Neural crest cell (in vitro differentiated cells): ENCODE measurements around the gene TTC39B. TPM values are rescaled to one million over a fixed set of nuclear protein-coding genes. Genes with fewer than 3 reads are reported as not detected.

Experiments
- DNase-seq: peaks from one replicate; pipeline ENCODE4 v3.0.0; 2021; ENCODE audit warnings: low read depth, mixed read lengths, low spot score
- H3K27ac Mint-ChIP-seq: one replicate; pipeline ENCODE4 v1.8.0; 2021; ENCODE audit warnings: mild to moderate bottlenecking, mixed read lengths; ENCODE audit not compliant: unreplicated experiment
- H3K27me3 Mint-ChIP-seq: 2 replicates; pipeline ENCODE4 v1.8.0; 2021; ENCODE audit warnings: low read depth, mild to moderate bottlenecking, mixed read lengths
- H3K36me3 Mint-ChIP-seq: 2 replicates; pipeline ENCODE4 v1.8.0; 2021; ENCODE audit warnings: low read depth, mild to moderate bottlenecking, mixed read lengths
- H3K4me1 Mint-ChIP-seq: 2 replicates; pipeline ENCODE4 v1.8.0; 2021; ENCODE audit warnings: mixed read lengths
- H3K4me3 Mint-ChIP-seq: one replicate; pipeline ENCODE4 v1.8.0; 2021; ENCODE audit warnings: mild to moderate bottlenecking, mixed read lengths
- H3K9me3 Mint-ChIP-seq: 2 replicates; pipeline ENCODE4 v1.8.0; 2021; ENCODE audit warnings: mixed read lengths
- total RNA-seq: library from RNA; stranded (reverse); gene quantifications from 2 replicates; pipeline ENCODE4 v1.2.1, GENCODE V29; 2021
- TF ChIP-seq, protein P1 (sequence below): fragments of 200-600 bp; sonication (generic); conservative IDR thresholded peaks from 2 replicates; pipeline ENCODE4 v1.5.0; 2021; ENCODE audit warnings: antibody characterized with exemption, mild to moderate bottlenecking

Gene TTC39B
- total RNA-seq, 1 donor from 2014 or later, result 3.7 TPM

DNA sequence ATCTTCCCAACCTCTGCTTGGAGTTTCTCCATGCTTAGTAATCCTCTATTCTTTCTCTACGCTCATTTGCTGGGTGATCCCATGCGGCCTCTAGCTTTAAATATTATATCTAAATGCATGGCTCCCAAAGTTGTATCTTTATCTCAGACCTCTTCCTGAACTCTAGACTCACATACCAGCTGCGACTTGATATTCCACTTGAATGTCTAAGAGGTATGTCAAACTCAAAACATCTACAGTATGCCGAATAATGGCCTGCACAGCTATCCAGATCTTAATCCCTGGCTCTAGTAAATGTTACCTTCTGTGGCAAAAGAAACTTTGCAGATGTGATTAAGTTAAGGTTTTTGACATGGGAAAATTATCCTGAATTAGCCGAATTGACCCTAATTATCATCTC, 179.2 kb downstream of the TTC39B start:
- Mint-ChIP-seq H3K4me3 (no peak overlapping the region), H3K4me1 (peaks cover 23% of the 10 kb centered on the region), H3K27ac (no peak overlapping the region), H3K27me3 (peaks cover 12% of the 10 kb centered on the region), H3K9me3 (peaks cover 6% of the 10 kb centered on the region), H3K36me3 (no peaks in the 10 kb centered on the region)
- TF ChIP-seq, protein P1, sequence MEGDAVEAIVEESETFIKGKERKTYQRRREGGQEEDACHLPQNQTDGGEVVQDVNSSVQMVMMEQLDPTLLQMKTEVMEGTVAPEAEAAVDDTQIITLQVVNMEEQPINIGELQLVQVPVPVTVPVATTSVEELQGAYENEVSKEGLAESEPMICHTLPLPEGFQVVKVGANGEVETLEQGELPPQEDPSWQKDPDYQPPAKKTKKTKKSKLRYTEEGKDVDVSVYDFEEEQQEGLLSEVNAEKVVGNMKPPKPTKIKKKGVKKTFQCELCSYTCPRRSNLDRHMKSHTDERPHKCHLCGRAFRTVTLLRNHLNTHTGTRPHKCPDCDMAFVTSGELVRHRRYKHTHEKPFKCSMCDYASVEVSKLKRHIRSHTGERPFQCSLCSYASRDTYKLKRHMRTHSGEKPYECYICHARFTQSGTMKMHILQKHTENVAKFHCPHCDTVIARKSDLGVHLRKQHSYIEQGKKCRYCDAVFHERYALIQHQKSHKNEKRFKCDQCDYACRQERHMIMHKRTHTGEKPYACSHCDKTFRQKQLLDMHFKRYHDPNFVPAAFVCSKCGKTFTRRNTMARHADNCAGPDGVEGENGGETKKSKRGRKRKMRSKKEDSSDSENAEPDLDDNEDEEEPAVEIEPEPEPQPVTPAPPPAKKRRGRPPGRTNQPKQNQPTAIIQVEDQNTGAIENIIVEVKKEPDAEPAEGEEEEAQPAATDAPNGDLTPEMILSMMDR, result no peak
- no peak for DNase-seq

DNA sequence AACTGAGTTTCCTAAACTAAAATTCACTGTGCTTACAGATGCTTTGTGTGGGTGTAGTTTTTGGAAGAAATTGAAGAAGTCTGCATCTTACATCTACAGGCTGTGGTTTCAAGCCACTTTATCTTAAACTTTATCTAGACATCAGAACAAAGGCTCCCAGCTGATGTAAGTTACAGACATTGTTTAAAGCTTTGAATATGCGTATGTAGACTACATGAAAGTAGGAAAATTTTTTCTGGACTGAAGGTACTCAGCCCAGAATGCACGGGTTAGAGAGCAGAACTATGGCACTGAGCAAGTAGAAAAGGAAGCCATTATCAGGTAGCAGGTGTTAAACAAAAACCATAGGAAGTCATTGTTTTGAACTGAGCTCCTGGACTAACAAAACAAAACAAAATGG, 185.4 kb downstream of the TTC39B start:
- Mint-ChIP-seq H3K4me3 (no peak overlapping the region), H3K27me3 (peaks cover 5% of the 10 kb centered on the region), H3K27ac (no peak overlapping the region), H3K4me1 (peaks cover 16% of the 10 kb centered on the region), H3K9me3 (peaks cover 2% of the 10 kb centered on the region), H3K36me3 (no peaks in the 10 kb centered on the region)
- TF ChIP-seq, protein P1, result no peak
- no peak for DNase-seq

DNA sequence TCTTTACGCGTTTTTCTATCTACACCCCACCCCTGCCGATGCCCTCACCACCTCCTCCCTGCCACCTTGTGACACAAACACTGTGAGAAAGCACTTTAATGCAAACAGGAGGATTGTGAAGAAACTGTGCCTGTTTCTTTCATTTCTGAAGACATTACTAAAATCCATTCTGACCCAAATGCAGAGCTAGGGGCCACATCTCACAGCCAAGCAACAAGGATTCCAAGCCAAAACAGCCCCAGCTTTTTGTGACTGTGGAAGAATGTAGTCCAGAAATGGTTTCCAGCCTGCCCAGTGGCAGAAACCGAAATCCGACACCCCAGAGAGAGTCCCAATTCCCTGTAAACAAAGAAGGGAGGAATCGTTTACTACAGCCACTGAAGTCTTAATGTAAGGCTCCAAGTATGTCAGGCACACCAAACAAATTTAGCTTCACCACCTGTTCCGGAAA, 190.9 kb downstream of the TTC39B start:
- Mint-ChIP-seq H3K27me3 (no peaks in the 10 kb centered on the region), H3K36me3 (no peaks in the 10 kb centered on the region), H3K4me3 (no peak overlapping the region), H3K9me3 (no peaks in the 10 kb centered on the region), H3K4me1 (peaks cover 26% of the 10 kb centered on the region), H3K27ac (peak overlapping the region; percentile 52)
- DNase-seq, result no peak
- TF ChIP-seq, protein P1, result no peak

DNA sequence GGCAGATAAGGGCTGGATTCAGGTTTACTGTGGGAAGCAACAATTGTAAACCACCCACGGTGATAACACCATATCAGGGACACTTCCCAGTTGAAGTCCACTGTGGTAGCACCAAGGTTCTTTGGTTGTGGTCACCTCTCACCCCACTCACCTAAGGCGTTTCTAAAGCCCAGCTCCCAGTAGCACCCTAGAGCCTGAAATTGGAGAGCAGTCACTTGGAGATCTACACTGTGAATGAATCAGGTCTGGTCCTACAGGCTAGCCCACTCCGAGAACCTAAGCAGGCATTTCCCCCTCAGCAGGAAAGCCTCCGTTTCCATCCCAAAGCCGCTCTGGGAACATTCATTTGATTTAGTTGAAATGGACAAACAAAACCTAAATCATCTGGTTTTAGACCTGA, 191.3 kb downstream of the TTC39B start:
- Mint-ChIP-seq H3K27me3 (no peaks in the 10 kb centered on the region), H3K4me1 (peaks cover 26% of the 10 kb centered on the region), H3K36me3 (no peaks in the 10 kb centered on the region), H3K27ac (peak overlapping the region; percentile 52), H3K9me3 (no peaks in the 10 kb centered on the region), H3K4me3 (no peak overlapping the region)
- TF ChIP-seq, protein P1, result no peak
- no peak for DNase-seq

DNA sequence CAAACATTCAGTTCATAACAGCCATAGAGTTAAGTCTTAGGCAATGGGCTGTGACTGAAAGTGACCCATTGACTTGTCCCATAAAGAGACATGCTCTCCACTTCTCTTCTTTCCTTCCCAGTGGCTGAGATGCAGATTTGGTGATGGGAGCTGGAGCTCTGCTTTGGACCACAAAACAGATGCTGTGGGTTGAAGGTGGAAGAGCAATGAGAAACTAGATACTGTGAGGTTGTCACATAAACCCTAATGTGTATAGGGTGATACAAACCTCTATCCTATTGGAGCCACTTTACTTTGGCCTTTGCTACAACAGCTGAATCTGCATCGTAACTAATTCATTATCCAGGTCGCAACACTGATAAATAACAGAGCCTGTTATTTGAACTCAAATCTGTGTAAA, 192.0 kb downstream of the TTC39B start:
- no peak for DNase-seq
- Mint-ChIP-seq H3K27me3 (no peaks in the 10 kb centered on the region), H3K27ac (no peak overlapping the region)

More for the DNA sequence above, 192.0 kb downstream of the TTC39B start:
- TF ChIP-seq, protein P1, result no peak
- peaks cover 26% of the 10 kb centered on the region for H3K4me1 Mint-ChIP-seq
- H3K9me3 Mint-ChIP-seq, result no peaks in the 10 kb centered on the region
- H3K36me3 Mint-ChIP-seq, result no peaks in the 10 kb centered on the region
- H3K4me3 Mint-ChIP-seq, result no peak overlapping the region

Other genes starting within 250 kb of the TTC39B start
- 45.5 and 49.8 TPM in 2 replicates for gene SNAPC3, start 115.7 kb upstream of the TTC39B start, total RNA-seq
- gene PSIP1, start 203.8 kb upstream of the TTC39B start, total RNA-seq, result 154 and 167 TPM in 2 replicates
- 6.1 and 7.2 TPM in 2 replicates for gene CCDC171, start 245.8 kb upstream of the TTC39B start, total RNA-seq